ENCODE results near the gene SMYD3. TPM values are rescaled to one million over a fixed set of nuclear protein-coding genes. Genes with fewer than 3 reads are reported as not detected.

Gene SMYD3
- total RNA-seq, 1 donor from 2014 or later: 29.3 TPM

- no peak for DNase-seq (ENCODE audit: low spot score)
- peaks cover 2% of the 10 kb centered on the region for H3K36me3 Mint-ChIP-seq (ENCODE audit: low read depth)
- H3K27ac Mint-ChIP-seq (ENCODE audit: unreplicated experiment): no peak overlapping the region
- H3K27me3 Mint-ChIP-seq (ENCODE audit: low read depth): no peaks in the 10 kb centered on the region
- no peak for TF ChIP-seq CTCF (IDR thresholded peaks at IDR 0.05)
- no peaks in the 10 kb centered on the region for H3K9me3 Mint-ChIP-seq (ENCODE audit: low read depth)
- H3K4me1 Mint-ChIP-seq (ENCODE audit: low read depth): peaks cover 56% of the 10 kb centered on the region
- no peak overlapping the region for H3K4me3 Mint-ChIP-seq (ENCODE audit: unreplicated experiment)
These were observed 437.5 kb downstream of the SMYD3 start for GRCh38 chr1:246069581-246069980.

- no peak for TF ChIP-seq CTCF (IDR thresholded peaks at IDR 0.05)
- Mint-ChIP-seq H3K9me3 (ENCODE audit: low read depth) (no peaks in the 10 kb centered on the region), H3K4me3 (ENCODE audit: unreplicated experiment) (no peak overlapping the region), H3K4me1 (ENCODE audit: low read depth) (peaks cover 50% of the 10 kb centered on the region), H3K36me3 (ENCODE audit: low read depth) (peaks cover 2% of the 10 kb centered on the region), H3K27me3 (ENCODE audit: low read depth) (no peaks in the 10 kb centered on the region), H3K27ac (ENCODE audit: unreplicated experiment) (no peak overlapping the region)
- DNase-seq (ENCODE audit: low spot score): no peak
These were observed 438.2 kb downstream of the SMYD3 start for GRCh38 chr1:246068619-246069509.

- peak overlapping the region; percentile 80 for H3K27ac Mint-ChIP-seq (ENCODE audit: unreplicated experiment)
These were observed 438.9 kb downstream of the SMYD3 start for GRCh38 chr1:246068217-246068512.

GRCh38 chr1:246067432-246068216 lies 439.5 kb downstream of the SMYD3 start:
- no peak for TF ChIP-seq CTCF (IDR thresholded peaks at IDR 0.05)
- Mint-ChIP-seq H3K27ac (ENCODE audit: unreplicated experiment) (peak overlapping the region; percentile 80), H3K9me3 (ENCODE audit: low read depth) (no peaks in the 10 kb centered on the region), H3K4me3 (ENCODE audit: unreplicated experiment) (no peak overlapping the region), H3K4me1 (ENCODE audit: low read depth) (peaks cover 50% of the 10 kb centered on the region), H3K27me3 (ENCODE audit: low read depth) (no peaks in the 10 kb centered on the region), H3K36me3 (ENCODE audit: low read depth) (peaks cover 2% of the 10 kb centered on the region)
- no peak for DNase-seq (ENCODE audit: low spot score)

More at GRCh38 chr1:246068217-246068512, 438.9 kb downstream of the SMYD3 start:
- no peaks in the 10 kb centered on the region for H3K9me3 Mint-ChIP-seq (ENCODE audit: low read depth)
- peaks cover 2% of the 10 kb centered on the region for H3K36me3 Mint-ChIP-seq (ENCODE audit: low read depth)
- no peak for TF ChIP-seq CTCF (IDR thresholded peaks at IDR 0.05)
- H3K4me3 Mint-ChIP-seq (ENCODE audit: unreplicated experiment): no peak overlapping the region
- H3K27me3 Mint-ChIP-seq (ENCODE audit: low read depth): no peaks in the 10 kb centered on the region
- H3K4me1 Mint-ChIP-seq (ENCODE audit: low read depth): peaks cover 50% of the 10 kb centered on the region
- no peak for DNase-seq (ENCODE audit: low spot score)

GRCh38 chr1:246066573-246066972 lies 440.5 kb downstream of the SMYD3 start:
- no peak overlapping the region for H3K27ac Mint-ChIP-seq (ENCODE audit: unreplicated experiment)
- no peaks in the 10 kb centered on the region for H3K9me3 Mint-ChIP-seq (ENCODE audit: low read depth)
- H3K4me3 Mint-ChIP-seq (ENCODE audit: unreplicated experiment): no peak overlapping the region

More at GRCh38 chr1:246066573-246066972, 440.5 kb downstream of the SMYD3 start:
- TF ChIP-seq CTCF (IDR thresholded peaks at IDR 0.05): no peak
- Mint-ChIP-seq H3K36me3 (ENCODE audit: low read depth) (peaks cover 2% of the 10 kb centered on the region), H3K27me3 (ENCODE audit: low read depth) (no peaks in the 10 kb centered on the region), H3K4me1 (ENCODE audit: low read depth) (peaks cover 44% of the 10 kb centered on the region)
- no peak for DNase-seq (ENCODE audit: low spot score)
